BE2C (cell line): Measurements from ENCODE around the gene TEX19.

ENCODE experiments used
- DNase-seq: peaks from one replicate; pipeline ENCODE4 v3.0.0-alpha.2; 2020
- H3K27me3 ChIP-seq: fragments of 250-450 bp; sonication (Bioruptor Pico); 2 replicates; pipeline ENCODE4 v1.5.1; 2020; ENCODE audit warnings: mild to moderate bottlenecking
- H3K36me3 ChIP-seq: fragments of 250-450 bp; sonication (Bioruptor Pico); 2 replicates; pipeline ENCODE4 v1.5.1; 2020; ENCODE audit warnings: mild to moderate bottlenecking
- H3K4me1 ChIP-seq: fragments of 250-450 bp; sonication (Bioruptor Pico); 2 replicates; pipeline ENCODE4 v1.5.1; 2020
- H3K4me3 ChIP-seq: 2 replicates; pipeline ENCODE4 v1.5.1; 2011; ENCODE audit warnings: low read depth, low read length
- H3K9me3 ChIP-seq: fragments of 250-450 bp; sonication (Bioruptor Pico); 2 replicates; pipeline ENCODE4 v1.5.1; 2020
- TF ChIP-seq, protein P1 (sequence below): IDR thresholded peaks from 2 replicates; pipeline ENCODE4 v1.5.1; 2012; ENCODE audit warnings: mild to moderate bottlenecking, low read depth, low read length

The TEX19 gene

DNA sequence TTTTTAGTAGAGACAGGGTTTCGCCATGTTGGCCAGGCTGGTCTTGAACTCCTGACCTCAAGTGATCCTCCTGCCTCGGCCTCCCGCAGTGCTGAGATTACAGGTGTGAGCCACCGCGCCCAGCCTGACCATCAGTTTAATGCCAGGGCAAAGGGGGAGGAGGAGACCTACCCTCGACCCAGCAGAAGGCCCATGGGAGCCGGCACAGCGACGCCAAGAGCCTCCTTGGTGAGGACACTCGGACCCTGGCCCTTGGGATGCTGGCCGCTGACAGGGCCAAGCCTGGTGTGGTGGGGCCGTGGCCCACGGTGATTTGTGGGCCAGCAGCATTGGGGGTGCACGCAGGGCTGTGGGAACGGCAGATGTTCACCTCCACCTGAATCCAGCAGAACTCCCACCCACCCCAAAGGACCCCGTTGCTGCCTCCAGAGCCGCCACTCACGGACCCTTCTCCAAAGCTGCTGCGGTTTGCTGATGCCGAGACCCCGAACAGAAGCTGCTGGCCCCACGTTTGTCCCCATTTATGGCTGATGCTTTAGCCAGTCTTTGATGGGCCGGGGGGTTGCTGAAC lies 32.5 kb downstream of the TEX19 start:
- H3K27me3 ChIP-seq: no peaks in the 10 kb centered on the region

GRCh38 chr17:82392209-82392920 lies 33.3 kb downstream of the TEX19 start:
- DNase-seq: no peak
- Histone ChIP-seq H3K4me3 (no peak overlapping the region), H3K36me3 (peaks cover 6% of the 10 kb centered on the region), H3K27me3 (no peaks in the 10 kb centered on the region), H3K9me3 (no peaks in the 10 kb centered on the region), H3K4me1 (no peaks in the 10 kb centered on the region; the same call in 1 of the 2 replicates)
- TF ChIP-seq, protein P1, sequence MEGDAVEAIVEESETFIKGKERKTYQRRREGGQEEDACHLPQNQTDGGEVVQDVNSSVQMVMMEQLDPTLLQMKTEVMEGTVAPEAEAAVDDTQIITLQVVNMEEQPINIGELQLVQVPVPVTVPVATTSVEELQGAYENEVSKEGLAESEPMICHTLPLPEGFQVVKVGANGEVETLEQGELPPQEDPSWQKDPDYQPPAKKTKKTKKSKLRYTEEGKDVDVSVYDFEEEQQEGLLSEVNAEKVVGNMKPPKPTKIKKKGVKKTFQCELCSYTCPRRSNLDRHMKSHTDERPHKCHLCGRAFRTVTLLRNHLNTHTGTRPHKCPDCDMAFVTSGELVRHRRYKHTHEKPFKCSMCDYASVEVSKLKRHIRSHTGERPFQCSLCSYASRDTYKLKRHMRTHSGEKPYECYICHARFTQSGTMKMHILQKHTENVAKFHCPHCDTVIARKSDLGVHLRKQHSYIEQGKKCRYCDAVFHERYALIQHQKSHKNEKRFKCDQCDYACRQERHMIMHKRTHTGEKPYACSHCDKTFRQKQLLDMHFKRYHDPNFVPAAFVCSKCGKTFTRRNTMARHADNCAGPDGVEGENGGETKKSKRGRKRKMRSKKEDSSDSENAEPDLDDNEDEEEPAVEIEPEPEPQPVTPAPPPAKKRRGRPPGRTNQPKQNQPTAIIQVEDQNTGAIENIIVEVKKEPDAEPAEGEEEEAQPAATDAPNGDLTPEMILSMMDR: no peak

More for the DNA sequence above, 32.5 kb downstream of the TEX19 start:
- Histone ChIP-seq H3K4me3 (no peak overlapping the region), H3K36me3 (peaks cover 6% of the 10 kb centered on the region), H3K4me1 (no peaks in the 10 kb centered on the region; the same call in 1 of the 2 replicates), H3K9me3 (no peaks in the 10 kb centered on the region)
- TF ChIP-seq, protein P1: no peak
- no peak for DNase-seq

- Histone ChIP-seq H3K36me3 (peaks cover 6% of the 10 kb centered on the region), H3K4me3 (no peak overlapping the region), H3K27me3 (no peaks in the 10 kb centered on the region), H3K4me1 (no peaks in the 10 kb centered on the region; the same call in 1 of the 2 replicates), H3K9me3 (no peaks in the 10 kb centered on the region)
- TF ChIP-seq, protein P1: no peak
- no peak for DNase-seq
These were observed 33.9 kb downstream of the TEX19 start for GRCh38 chr17:82392941-82393340.

- Histone ChIP-seq H3K4me3 (no peak overlapping the region), H3K27me3 (no peaks in the 10 kb centered on the region), H3K4me1 (peaks cover 3% of the 10 kb centered on the region), H3K9me3 (no peaks in the 10 kb centered on the region), H3K36me3 (peaks cover 6% of the 10 kb centered on the region)
- TF ChIP-seq, protein P1: no peak
- no peak for DNase-seq
These were observed 35.2 kb downstream of the TEX19 start for GRCh38 chr17:82394278-82394677.

DNA sequence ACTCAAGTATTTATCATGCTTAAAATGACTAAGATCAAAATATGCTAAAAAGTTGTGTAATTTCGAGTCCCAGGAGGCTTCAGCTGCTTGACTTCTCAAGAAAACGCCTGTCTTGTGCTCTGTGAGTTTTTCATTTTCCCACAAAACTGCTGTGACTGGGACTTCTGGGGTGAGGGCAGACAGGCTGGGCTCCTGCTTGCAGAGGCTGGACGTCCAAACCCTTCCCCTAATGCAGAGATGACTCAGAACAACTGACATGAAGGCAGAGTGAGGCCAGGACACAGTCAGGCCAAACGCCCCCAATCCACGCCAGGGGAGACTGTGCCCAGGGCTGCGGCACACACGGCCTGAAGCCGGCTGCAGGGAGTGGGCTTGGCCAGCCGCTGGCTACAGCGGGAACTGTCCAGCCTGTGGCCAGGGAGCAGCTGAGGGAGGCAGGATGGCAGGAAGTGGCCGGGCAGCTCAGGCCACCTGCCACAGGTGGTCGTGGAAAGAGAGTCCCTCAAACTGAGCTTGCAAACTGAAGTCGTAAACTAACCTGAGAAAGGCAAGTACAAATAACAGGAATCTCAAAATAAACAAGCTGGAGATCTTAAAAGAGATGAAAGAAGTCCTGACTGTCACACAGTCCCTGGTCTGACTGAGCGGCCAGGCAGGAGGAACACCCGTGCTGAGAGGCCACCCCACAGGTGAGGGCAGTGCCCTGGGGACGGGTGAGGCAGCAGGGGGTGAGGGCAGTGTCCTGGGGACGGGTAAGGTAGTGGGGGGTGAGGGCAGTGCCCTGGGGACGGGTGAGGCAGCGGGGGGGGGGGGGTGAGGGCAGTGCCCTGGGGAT lies 37.8 kb downstream of the TEX19 start:
- peaks cover 14% of the 10 kb centered on the region for H3K4me1 ChIP-seq
- TF ChIP-seq, protein P1: no peak
- H3K4me3 ChIP-seq: no peak overlapping the region
- no peaks in the 10 kb centered on the region for H3K27me3 ChIP-seq
- no peak for DNase-seq
- no peaks in the 10 kb centered on the region for H3K9me3 ChIP-seq
- peaks cover 6% of the 10 kb centered on the region for H3K36me3 ChIP-seq
